GM21360 (cell line): ENCODE measurements around the gene RAB11FIP3.
"Not testable (repeated sequence)": the region's sequence is repeated elsewhere in the genome, so short reads cannot be mapped to it uniquely, and the experiment has no call there.

Experiments
- ATAC-seq: cut with Tn5 transposase; IDR thresholded peaks from one replicate; pipeline ENCODE4 v1.9.1; 2021; ENCODE audit warnings: mild to moderate bottlenecking, moderate library complexity; ENCODE audit not compliant: unreplicated experiment

RAB11FIP3 gene, protein sequence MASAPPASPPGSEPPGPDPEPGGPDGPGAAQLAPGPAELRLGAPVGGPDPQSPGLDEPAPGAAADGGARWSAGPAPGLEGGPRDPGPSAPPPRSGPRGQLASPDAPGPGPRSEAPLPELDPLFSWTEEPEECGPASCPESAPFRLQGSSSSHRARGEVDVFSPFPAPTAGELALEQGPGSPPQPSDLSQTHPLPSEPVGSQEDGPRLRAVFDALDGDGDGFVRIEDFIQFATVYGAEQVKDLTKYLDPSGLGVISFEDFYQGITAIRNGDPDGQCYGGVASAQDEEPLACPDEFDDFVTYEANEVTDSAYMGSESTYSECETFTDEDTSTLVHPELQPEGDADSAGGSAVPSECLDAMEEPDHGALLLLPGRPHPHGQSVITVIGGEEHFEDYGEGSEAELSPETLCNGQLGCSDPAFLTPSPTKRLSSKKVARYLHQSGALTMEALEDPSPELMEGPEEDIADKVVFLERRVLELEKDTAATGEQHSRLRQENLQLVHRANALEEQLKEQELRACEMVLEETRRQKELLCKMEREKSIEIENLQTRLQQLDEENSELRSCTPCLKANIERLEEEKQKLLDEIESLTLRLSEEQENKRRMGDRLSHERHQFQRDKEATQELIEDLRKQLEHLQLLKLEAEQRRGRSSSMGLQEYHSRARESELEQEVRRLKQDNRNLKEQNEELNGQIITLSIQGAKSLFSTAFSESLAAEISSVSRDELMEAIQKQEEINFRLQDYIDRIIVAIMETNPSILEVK

GRCh38 chr16:425082-425718 lies at the start of gene RAB11FIP3:
RAB11FIP3 (plus strand) TSS chr16:425649; CDS start chr16:426007, 358 bp downstream.
- ATAC-seq: peak; percentile 72

GRCh38 chr16:375927-376816 lies 49.3 kb upstream of the RAB11FIP3 start:
- ATAC-seq: no peak

GRCh38 chr16:376817-377418 lies 48.5 kb upstream of the RAB11FIP3 start:
- ATAC-seq: no peak

DNA sequence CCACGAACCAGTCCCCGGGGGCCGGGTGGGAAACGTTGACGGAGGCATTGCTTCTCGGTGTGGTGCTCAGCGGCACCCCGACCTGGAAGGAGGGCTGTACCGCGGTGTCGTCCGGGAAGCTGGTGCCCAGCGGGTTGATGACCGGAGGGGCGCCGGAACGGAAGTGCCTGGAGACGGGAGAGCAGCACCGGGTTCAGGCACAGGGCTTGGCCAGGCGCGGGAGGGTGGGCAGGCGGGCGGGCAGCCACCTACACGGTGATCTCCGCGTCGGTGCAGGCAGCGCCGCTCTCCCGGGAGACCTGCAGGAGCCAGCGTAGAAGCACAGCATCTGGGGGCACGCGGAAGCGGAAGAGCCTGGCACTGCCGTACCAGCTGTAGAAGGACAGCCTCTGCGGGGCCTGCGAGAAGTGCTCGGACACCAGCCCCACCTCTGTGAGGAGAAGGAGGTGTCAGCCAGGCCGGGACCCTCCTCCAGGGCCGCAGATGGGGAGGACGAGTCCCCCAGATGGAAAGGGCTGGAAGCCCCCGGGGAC lies 48.0 kb upstream of the RAB11FIP3 start:
- ATAC-seq: no peak

GRCh38 chr16:378113-378820 lies 47.2 kb upstream of the RAB11FIP3 start:
- not testable (repeated sequence) for ATAC-seq

- ATAC-seq: no peak
These were observed 46.6 kb upstream of the RAB11FIP3 start for GRCh38 chr16:378821-379182.

DNA sequence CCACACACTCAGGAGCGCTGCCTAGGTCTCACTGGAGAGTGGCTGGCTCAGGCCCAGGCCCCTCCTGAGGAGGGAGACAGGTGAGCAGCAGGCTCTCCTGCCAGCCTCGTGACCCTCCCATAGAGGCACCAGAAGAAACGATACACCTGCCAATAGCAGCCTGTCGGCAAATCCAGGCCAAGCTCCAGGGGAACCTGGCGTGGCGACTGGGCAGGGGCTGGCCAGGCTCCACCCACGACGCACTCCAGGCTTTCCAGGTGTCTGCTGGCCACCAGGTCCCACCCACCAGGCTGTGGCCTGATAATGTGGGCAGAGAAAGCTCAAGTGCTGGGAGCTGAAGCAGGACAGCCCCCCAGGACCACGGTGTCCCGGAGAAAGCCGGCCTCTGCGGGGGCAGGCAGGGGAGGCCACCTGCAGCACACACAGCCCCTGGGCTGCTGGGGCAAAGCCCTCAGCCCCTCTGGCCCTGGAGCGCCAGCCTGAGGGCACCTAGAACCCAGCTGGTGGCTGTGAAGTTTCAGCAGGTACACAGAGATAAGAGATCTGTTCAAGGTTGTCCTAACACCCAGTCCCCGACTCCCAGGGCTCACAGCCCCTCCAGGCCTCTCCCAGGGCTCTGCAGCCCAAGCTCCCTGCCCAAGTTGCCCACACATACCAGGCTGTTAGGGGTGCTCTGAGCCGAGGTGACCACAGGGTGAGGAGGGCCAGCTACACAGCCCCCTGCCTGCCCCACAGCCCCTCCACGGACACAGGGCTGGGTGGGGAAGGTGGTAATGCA lies 46.1 kb upstream of the RAB11FIP3 start:
- ATAC-seq: no peak

- no peak for ATAC-seq
These were observed 45.3 kb upstream of the RAB11FIP3 start for GRCh38 chr16:379961-380761.

DNA sequence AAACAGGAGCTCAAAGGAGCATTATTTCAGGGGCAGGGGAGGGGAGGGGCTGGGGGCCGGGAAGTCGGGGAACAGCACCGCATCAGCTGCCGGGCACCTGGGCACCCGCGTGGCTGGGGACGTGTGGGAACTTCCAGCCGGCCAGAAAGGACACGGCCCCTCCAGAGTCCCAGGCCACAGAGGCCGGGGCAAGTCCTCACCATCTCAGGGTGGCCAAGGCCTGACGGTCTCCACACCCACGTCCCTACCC lies 44.8 kb upstream of the RAB11FIP3 start:
- no peak for ATAC-seq

DNA sequence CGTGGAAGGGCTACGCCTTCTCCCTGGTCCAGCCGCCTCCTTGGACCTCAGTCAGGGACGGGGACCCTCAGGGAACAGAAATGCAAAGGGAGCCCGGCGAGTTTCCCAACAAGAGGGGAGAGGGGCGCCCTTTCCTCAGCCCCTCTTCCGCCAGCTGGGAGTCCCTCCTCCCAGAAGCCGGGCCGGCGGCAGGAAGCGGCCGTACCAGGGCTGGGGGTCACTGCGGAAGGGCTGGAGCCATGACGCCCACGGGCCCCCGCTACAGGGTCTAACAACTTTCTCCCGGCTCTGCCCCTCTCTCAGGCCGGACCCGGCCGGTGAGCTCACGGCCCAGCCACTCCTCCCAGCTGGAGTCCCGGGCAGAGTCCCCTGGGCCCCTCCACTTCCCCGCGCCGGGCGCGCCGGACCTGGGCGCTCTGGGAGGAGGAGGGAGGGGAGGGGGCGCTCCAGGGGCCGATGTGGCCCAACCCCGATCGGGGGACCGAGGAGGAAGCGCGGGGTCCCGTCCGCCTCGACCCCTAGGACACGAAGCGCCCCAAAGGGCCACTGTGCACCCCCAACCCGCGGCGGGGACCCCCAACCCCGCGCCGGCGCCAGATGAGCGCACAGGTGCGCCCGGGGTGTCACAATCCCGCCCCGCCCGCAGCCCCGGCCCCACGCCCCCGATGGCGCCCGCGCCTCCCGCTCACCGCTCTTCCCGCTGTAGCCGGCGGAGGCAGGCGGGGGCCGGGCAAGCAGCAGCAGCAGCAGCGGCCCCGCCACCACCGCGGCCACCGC lies 44.2 kb upstream of the RAB11FIP3 start:
- ATAC-seq: peak; percentile 7

- peak; percentile 47 for ATAC-seq
These were observed 43.4 kb upstream of the RAB11FIP3 start, which contains the start of gene PGAP6 for GRCh38 chr16:381789-382717. PGAP6 (minus strand) TSS chr16:381978; CDS start chr16:381821, 157 bp downstream.

DNA sequence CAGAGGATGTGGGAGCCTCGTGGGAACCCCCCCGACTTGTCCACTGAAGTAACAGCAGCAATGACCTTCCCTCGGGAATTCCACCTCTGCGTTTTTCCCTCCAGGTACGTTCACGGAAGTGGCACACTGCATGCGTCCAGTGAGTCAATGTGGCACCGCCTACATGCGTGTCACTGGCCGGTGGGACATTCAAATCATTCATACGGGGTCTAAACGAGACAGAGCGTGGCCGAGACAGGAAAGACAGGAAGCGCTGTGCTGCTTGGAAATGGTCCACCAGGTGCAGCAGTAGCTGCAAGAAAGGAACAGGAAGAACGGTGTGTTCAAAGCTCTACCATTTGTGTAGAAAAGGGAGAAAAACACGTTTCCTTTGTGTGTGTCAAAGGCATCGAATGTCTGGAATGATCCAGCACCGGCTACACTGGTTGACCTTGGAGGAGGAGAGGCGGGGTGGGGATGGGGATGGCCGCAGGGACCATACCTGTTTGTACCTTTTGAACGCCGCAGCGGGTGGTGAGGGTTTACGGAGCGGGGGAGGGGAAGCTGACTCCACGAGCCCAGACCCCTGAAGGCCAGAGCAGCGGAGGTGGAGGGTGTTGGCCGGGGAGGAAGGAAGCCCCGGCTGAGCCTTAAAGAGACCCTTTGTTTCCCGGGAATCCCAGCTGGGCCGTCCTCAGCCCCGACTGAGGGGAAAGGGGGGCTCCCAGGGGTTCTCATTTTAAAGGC lies 42.0 kb upstream of the RAB11FIP3 start:
- ATAC-seq: no peak

- ATAC-seq: no peak
These were observed 38.8 kb upstream of the RAB11FIP3 start for GRCh38 chr16:386641-387156.

- ATAC-seq: not testable (repeated sequence)
These were observed 37.4 kb upstream of the RAB11FIP3 start for GRCh38 chr16:387761-388666.
